Measurements from ENCODE around the gene DNAJB12.

DNA sequence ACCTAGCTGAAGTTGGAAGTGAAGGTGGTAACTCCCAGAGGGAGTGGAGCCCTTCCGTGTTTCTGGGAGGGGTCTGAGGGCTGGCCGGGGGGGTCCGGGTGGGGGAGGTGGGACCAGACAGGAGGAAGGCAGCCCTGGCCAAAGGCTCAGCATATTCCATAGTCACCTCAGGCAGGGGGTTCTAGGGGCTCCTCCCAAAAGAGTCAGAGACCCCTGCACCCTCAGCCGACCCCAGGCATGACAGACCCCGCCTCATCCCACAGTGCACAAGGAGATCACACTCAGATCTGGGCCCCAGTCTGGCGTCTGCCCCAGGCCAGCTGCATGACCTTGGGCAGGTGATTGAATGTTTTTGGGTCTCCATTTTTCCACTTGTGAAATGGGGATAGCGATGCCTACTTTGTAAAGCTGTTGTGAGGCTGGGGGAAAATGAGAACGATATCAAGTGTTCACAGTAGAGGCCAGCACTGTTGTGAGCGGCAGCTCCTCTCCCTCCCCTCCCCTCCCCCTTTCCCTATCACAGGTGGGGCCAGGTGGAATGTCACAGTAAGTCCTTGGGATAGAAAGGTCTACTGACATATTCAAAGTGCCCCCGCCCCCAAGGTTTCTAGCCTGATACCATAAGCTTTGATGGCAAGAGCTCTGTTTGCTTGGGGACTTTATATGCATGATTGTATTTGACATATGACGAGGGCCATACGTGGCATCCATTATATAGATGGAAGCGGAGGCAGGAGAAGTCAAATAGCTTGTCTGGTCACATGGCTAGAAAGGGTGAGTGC is 33.3 kb downstream of the DNAJB12 start:
- TF ChIP-seq, protein P1, sequence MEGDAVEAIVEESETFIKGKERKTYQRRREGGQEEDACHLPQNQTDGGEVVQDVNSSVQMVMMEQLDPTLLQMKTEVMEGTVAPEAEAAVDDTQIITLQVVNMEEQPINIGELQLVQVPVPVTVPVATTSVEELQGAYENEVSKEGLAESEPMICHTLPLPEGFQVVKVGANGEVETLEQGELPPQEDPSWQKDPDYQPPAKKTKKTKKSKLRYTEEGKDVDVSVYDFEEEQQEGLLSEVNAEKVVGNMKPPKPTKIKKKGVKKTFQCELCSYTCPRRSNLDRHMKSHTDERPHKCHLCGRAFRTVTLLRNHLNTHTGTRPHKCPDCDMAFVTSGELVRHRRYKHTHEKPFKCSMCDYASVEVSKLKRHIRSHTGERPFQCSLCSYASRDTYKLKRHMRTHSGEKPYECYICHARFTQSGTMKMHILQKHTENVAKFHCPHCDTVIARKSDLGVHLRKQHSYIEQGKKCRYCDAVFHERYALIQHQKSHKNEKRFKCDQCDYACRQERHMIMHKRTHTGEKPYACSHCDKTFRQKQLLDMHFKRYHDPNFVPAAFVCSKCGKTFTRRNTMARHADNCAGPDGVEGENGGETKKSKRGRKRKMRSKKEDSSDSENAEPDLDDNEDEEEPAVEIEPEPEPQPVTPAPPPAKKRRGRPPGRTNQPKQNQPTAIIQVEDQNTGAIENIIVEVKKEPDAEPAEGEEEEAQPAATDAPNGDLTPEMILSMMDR (IDR thresholded peaks at IDR 0.05), result no peak
- TF ChIP-seq POLR2A (IDR thresholded peaks at IDR 0.05) (no peak), EP300 (IDR thresholded peaks at IDR 0.05) (no peak)

Measured in ovary (tissue), 3 donors.